Vagina (tissue), 2 donors: ENCODE results near the gene CCL5. TPM values are rescaled to one million over a fixed set of nuclear protein-coding genes. Genes with fewer than 3 reads are reported as not detected.
"Not testable (repeated sequence)": the region's sequence is repeated elsewhere in the genome, so short reads cannot be mapped to it uniquely, and the experiment has no call there.

Experiments used
- DNase-seq, 2 donors: peaks; one replicate each; pipeline ENCODE4 v3.0.0-alpha.2; 2017; ENCODE audit errors: extremely low spot score in 2 of 2
- H3K27ac ChIP-seq: fragments of 200-600 bp; sonication (generic); one replicate; pipeline ENCODE4 v1.5.1; 2019
- H3K27me3 ChIP-seq: fragments of 200-600 bp; sonication (generic); one replicate; pipeline ENCODE4 v1.5.1; 2019
- H3K36me3 ChIP-seq, 2 donors: fragments of 200-600 bp; sonication (generic); one replicate each; pipeline ENCODE4 v1.5.1; 2017 to 2019
- H3K4me1 ChIP-seq: fragments of 200-600 bp; sonication (generic); one replicate; pipeline ENCODE4 v1.5.1; 2019
- H3K4me3 ChIP-seq, 2 donors: fragments of 200-600 bp; sonication (generic); 1 replicate in 1 of 2; 2 replicates in 1 of 2; pipeline ENCODE4 v1.5.1; 2016 to 2019
- H3K9me3 ChIP-seq: fragments of 200-600 bp; sonication (generic); one replicate; pipeline ENCODE4 v1.5.1; 2019
- POLR2A ChIP-seq, 2 donors: fragments of 450-650 bp; IDR thresholded peaks; one replicate each; pipeline ENCODE4 v1.6.1; 2017; ENCODE audit warnings: antibody characterized with exemption in 2 of 2, mild to moderate bottlenecking in 2 of 2, moderate library complexity in 2 of 2
- POLR2AphosphoS5 ChIP-seq, 2 donors: sonication (generic); formaldehyde crosslinking; IDR thresholded peaks; one replicate each; pipeline ENCODE4 v1.9.0; 2017; ENCODE audit warnings: antibody characterized with exemption in 2 of 2, mild to moderate bottlenecking in 2 of 2, low read depth in 1 of 2; ENCODE audit not compliant: insufficient read depth in 1 of 2
- intact Hi-C: fragments of 100-400 bp; cut with DNase I; formaldehyde crosslinking; loops from one replicate; pipeline ENCODE4 v1.15.1; 2023
- total RNA-seq: library from RNA; depleted of rRNA; stranded (reverse); fragments of >200 nt; gene quantifications from one replicate; pipeline ENCODE4 v1.2.3, GENCODE V29; 2016
- TF ChIP-seq, protein P1 (sequence below), 3 experiments: fragments of 450-650 bp in 2 of 3; fragments of 200-600 bp in 1 of 3; sonication (generic) in 1 of 3; IDR thresholded peaks; one replicate each; pipeline ENCODE4 v1.5.1; 2017 to 2019; ENCODE audit warnings: antibody characterized with exemption in 3 of 3, mild to moderate bottlenecking in 2 of 3, moderate library complexity in 2 of 3

Gene CCL5
- total RNA-seq, 1 donor from 2014 or later, result 4.9 TPM

DNA sequence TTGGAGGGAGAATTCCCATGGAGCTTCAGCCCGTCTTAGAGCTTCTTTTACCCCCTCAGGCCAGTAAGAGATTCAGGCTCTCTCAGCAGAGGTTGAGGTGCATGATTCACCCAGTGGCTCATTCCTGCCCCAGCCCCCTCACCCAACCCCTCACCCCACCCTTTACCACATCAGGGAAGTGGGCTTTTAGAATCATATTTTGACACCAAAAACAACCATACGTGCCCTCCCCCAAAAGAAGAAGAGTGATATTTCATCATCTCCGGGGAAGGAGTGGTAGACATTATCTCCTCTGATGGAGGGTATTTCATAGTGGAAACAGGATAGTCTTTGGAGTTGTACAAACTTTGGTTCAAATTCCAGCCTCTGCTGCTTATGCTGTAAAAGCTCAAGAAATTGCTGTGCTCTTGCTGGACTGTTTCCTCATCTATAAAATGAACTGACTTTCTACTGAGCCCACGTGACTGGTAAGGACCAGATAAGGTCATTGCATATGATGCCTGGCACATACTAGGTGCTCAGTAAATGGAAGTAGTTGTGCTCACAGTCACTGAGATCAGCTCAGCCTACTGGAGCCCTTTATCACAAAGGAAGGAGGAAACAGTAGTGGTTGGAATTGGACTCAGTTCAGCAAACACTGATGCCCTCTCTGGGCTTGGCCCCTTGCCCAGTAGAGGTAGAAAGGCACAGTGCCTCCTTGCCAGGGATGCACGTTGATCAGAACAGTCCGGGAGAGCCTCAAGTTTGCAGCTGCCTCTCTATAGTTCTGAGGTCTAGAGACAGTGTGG lies 18.3 kb upstream of the CCL5 start:
- Histone ChIP-seq H3K27me3 (no peaks in the 10 kb centered on the region), H3K9me3 (no peaks in the 10 kb centered on the region), H3K4me3 (no peak overlapping the region), H3K27ac (no peak overlapping the region), H3K36me3 (no peaks in the 10 kb centered on the region), H3K4me1 (no peaks in the 10 kb centered on the region)
- intact Hi-C loops, result no loop called here
- DNase-seq, result no peak
- TF ChIP-seq POLR2A (IDR thresholded peaks at IDR 0.05), result no peak
- TF ChIP-seq POLR2AphosphoS5 (IDR thresholded peaks at IDR 0.05; ENCODE audit: insufficient read depth in 1 of 2, low read depth in 1 of 2), result no peak
- TF ChIP-seq, protein P1, sequence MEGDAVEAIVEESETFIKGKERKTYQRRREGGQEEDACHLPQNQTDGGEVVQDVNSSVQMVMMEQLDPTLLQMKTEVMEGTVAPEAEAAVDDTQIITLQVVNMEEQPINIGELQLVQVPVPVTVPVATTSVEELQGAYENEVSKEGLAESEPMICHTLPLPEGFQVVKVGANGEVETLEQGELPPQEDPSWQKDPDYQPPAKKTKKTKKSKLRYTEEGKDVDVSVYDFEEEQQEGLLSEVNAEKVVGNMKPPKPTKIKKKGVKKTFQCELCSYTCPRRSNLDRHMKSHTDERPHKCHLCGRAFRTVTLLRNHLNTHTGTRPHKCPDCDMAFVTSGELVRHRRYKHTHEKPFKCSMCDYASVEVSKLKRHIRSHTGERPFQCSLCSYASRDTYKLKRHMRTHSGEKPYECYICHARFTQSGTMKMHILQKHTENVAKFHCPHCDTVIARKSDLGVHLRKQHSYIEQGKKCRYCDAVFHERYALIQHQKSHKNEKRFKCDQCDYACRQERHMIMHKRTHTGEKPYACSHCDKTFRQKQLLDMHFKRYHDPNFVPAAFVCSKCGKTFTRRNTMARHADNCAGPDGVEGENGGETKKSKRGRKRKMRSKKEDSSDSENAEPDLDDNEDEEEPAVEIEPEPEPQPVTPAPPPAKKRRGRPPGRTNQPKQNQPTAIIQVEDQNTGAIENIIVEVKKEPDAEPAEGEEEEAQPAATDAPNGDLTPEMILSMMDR (IDR thresholded peaks at IDR 0.05), result no peak

DNA sequence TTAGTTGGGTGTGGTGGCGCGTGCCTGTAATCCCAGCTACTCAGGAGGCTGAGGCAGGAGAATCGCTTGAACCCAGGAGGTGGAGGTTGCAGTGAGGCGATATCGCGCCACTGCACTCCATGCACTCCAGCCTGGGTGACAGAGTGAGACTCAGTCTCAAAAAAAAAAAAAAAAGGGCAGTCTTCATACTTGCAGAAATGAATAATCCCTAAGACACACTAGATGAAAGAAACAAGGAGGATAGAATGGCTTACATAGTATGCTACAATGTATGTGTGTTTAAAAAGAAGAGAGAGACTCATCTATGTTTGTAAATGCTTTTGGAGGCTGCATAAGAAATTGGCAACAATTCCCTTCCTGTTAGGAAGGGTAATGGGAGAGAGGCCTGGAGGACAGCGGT lies 17.6 kb upstream of the CCL5 start:
- H3K9me3 ChIP-seq, H3K4me3 ChIP-seq, DNase-seq, H3K36me3 ChIP-seq, H3K27ac ChIP-seq, H3K27me3 ChIP-seq, intact Hi-C loops, H3K4me1 ChIP-seq: not testable (repeated sequence)

DNA sequence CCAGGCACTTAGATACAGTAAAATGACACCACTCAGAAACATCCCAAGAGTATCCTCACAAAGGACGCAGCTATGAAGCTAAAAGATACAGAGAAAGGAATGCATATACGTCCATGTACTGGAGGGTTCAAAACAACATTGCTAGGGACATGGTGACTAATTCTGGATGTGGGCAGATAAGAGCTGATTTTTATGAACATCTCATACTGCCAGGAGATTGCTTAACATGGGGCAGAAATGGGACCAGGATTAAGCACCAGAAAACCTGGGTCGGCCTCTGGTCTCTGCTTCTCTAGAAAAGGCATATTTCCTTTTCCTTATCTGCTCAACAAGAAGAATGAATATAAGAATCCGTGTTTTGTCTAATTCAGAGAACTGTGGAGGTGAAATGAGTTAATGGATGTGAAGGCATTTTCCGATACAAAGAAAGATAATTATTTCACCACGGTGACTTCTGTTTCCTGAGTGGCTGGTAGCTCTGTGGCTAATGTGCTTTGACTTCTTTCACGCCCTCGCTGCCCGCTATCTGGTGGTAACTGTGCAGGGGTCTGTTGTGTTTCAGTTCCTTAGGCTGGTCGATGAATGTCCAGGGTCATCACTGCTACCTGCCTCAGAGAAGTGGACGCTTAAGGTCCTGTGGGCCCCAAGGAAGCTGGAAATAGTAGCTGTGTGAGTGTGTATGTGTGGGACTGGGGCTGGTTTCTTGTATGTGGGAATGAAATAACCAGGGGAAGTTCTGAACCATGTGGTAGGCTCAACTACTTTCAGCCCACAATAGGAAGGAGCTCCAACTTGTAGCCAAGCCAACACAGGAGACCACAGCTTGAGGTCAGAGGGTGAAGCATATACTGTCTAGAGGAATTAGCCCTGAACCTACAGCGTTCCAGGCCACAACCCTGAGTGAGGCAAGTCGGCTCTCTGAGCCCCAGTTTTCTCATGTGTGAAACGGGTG lies 15.8 kb upstream of the CCL5 start:
- no peak overlapping the region for H3K27ac ChIP-seq
- H3K27me3 ChIP-seq, result no peaks in the 10 kb centered on the region
- H3K36me3 ChIP-seq, result no peaks in the 10 kb centered on the region
- no peak overlapping the region for H3K4me3 ChIP-seq
- DNase-seq, result no peak
- no peaks in the 10 kb centered on the region for H3K4me1 ChIP-seq
- intact Hi-C loops, result no loop called here
- no peaks in the 10 kb centered on the region for H3K9me3 ChIP-seq
- TF ChIP-seq, protein P1 (IDR thresholded peaks at IDR 0.05), result no peak
- no peak for TF ChIP-seq POLR2A (IDR thresholded peaks at IDR 0.05)
- TF ChIP-seq POLR2AphosphoS5 (IDR thresholded peaks at IDR 0.05; ENCODE audit: insufficient read depth in 1 of 2, low read depth in 1 of 2), result no peak

DNA sequence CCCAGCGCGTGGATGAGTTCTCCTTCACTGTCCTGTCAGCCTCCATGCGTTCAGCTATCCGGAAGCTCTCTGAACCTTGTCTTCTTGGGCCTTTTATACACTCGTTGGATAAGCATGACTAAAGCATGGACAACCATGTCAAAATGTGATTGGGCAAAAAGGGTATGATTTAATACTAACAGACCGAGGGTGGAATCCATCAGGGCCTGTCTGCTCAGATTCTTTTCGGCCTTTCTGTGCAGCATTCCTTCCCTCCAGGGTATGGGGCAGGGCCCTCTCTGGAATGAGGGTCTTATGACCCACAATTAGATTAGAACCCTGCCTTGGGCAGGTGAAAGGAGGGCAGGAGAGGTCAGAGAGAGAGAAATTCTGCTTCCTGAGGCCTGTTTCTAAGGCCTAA lies 14.0 kb upstream of the CCL5 start:
- Histone ChIP-seq H3K27me3 (no peaks in the 10 kb centered on the region), H3K27ac (no peak overlapping the region), H3K9me3 (no peaks in the 10 kb centered on the region), H3K4me1 (no peaks in the 10 kb centered on the region), H3K36me3 (no peaks in the 10 kb centered on the region), H3K4me3 (no peak overlapping the region)
- DNase-seq, result no peak
- intact Hi-C loops, result no loop called here
- TF ChIP-seq POLR2AphosphoS5 (IDR thresholded peaks at IDR 0.05; ENCODE audit: insufficient read depth in 1 of 2, low read depth in 1 of 2) (no peak), POLR2A (IDR thresholded peaks at IDR 0.05) (no peak)
- TF ChIP-seq, protein P1 (IDR thresholded peaks at IDR 0.05), result no peak

DNA sequence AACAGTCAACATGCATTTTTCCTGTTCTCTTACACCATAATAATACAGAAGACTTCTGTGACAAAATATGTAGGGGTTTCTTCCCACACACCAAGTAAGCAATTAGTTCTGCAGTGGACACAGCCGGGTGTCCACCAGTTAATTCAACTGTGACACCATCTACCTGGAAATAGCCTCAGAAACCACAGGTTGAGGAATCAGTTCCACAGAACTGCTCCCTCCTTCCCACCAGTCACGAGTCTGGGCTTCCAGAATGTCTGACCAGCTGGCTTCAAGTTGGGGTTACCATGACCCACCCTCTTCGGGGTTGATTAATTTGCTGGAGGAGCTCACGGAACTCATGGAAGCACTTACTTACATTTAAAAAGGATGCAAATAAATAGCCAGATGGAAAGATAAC lies 13.6 kb upstream of the CCL5 start:
- H3K4me1 ChIP-seq, result no peaks in the 10 kb centered on the region
- TF ChIP-seq POLR2AphosphoS5 (IDR thresholded peaks at IDR 0.05; ENCODE audit: insufficient read depth in 1 of 2, low read depth in 1 of 2), result no peak
- no peak for TF ChIP-seq POLR2A (IDR thresholded peaks at IDR 0.05)
- TF ChIP-seq, protein P1 (IDR thresholded peaks at IDR 0.05), result no peak
- H3K27me3 ChIP-seq, result no peaks in the 10 kb centered on the region
- DNase-seq, result no peak
- intact Hi-C loops, result no loop called here
- H3K27ac ChIP-seq, result no peak overlapping the region
- no peaks in the 10 kb centered on the region for H3K36me3 ChIP-seq
- H3K9me3 ChIP-seq, result no peaks in the 10 kb centered on the region
- no peak overlapping the region for H3K4me3 ChIP-seq
